Measurements from ENCODE around the gene STUM. TPM values are rescaled to one million over a fixed set of nuclear protein-coding genes. Genes with fewer than 3 reads are reported as not detected.

Gene STUM
- total RNA-seq, 6 experiments from 2014 or later: 0.06 to 0.68 (median 0.13) TPM; not detected in 2

DNA sequence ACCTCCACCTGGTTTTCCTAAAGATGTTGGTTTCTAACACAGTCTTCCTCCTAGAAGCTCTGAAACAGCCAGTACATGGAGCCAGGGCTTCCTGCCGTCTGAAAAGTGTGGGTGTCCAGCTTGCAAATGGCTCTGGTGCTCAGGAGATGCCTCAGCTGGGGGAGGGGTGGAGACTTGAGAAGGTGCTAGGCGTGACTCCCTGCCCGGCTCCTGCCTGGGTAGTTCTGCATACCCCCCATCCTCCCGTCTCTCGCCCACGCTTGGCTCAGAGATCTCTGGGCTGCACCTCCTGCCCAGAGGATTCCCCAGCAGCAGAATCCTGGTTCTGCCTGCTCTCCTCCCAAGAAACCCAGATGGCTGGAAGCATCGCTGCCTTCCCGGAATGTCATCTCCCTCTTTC lies 16.9 kb downstream of the STUM start:
- Histone ChIP-seq H3K27me3 (no peaks in the 10 kb centered on the region), H3K9me3 (no peaks in the 10 kb centered on the region), H3K4me3 (no peak overlapping the region), H3K27ac (no peak overlapping the region), H3K4me1 (no peaks in the 10 kb centered on the region), H3K36me3 (no peaks in the 10 kb centered on the region)
- DNase-seq (peak in 1 of 3 donors; percentile 41), ATAC-seq (no peak)
- TF ChIP-seq POLR2A (IDR thresholded peaks at IDR 0.05) (no peak), CTCF (IDR thresholded peaks at IDR 0.05) (no peak)
- intact Hi-C loops (cut with DNase I): no loop called here
- WGBS (ENCODE audit: insufficient coverage, low coverage, low lambda C conversion rate, missing lambda C conversion rate): 82% methylated on average over 2 of the region's 8 CpGs

GRCh38 chr1:226566234-226566633 lies 17.7 kb downstream of the STUM start:
- H3K4me1 ChIP-seq: no peaks in the 10 kb centered on the region
- H3K36me3 ChIP-seq: no peaks in the 10 kb centered on the region
- TF ChIP-seq CTCF (IDR thresholded peaks at IDR 0.05): no peak
- no peak for TF ChIP-seq POLR2A (IDR thresholded peaks at IDR 0.05)
- H3K9me3 ChIP-seq: no peaks in the 10 kb centered on the region
- 100% methylated on average over 1 of the region's 1 CpG for WGBS (ENCODE audit: insufficient coverage, low coverage, low lambda C conversion rate, missing lambda C conversion rate)
- ATAC-seq (no peak), DNase-seq (no peak)
- no peaks in the 10 kb centered on the region for H3K27me3 ChIP-seq
- H3K4me3 ChIP-seq: no peak overlapping the region
- intact Hi-C loops (cut with DNase I): no loop called here
- H3K27ac ChIP-seq: no peak overlapping the region

GRCh38 chr1:226566760-226567159 lies 18.2 kb downstream of the STUM start:
- DNase-seq (no peak), ATAC-seq (no peak)
- intact Hi-C loops (cut with DNase I): no loop called here
- Histone ChIP-seq H3K4me3 (no peak overlapping the region), H3K4me1 (no peaks in the 10 kb centered on the region), H3K27ac (no peak overlapping the region), H3K36me3 (no peaks in the 10 kb centered on the region), H3K9me3 (no peaks in the 10 kb centered on the region), H3K27me3 (no peaks in the 10 kb centered on the region)
- 76% methylated on average over 3 of the region's 3 CpGs for WGBS (ENCODE audit: insufficient coverage, low coverage, low lambda C conversion rate, missing lambda C conversion rate)
- TF ChIP-seq CTCF (IDR thresholded peaks at IDR 0.05) (no peak), POLR2A (IDR thresholded peaks at IDR 0.05) (no peak)

- intact Hi-C loops (cut with DNase I): no loop called here
- H3K27me3 ChIP-seq: no peaks in the 10 kb centered on the region
- no peak overlapping the region for H3K4me3 ChIP-seq
- no peaks in the 10 kb centered on the region for H3K36me3 ChIP-seq
- no peaks in the 10 kb centered on the region for H3K4me1 ChIP-seq
- no peaks in the 10 kb centered on the region for H3K9me3 ChIP-seq
- TF ChIP-seq POLR2A (IDR thresholded peaks at IDR 0.05) (no peak), CTCF (IDR thresholded peaks at IDR 0.05) (peak in 3 of 4 donors; percentile 13 to 32 (median 22))
- DNase-seq: no peak
- 66% methylated on average over 11 of the region's 13 CpGs for WGBS (ENCODE audit: insufficient coverage, low coverage, low lambda C conversion rate, missing lambda C conversion rate)
- H3K27ac ChIP-seq: no peak overlapping the region
- ATAC-seq: peak; percentile 22 to 38 (median 30)
Measured at GRCh38 chr1:226568077-226568831, 19.7 kb downstream of the STUM start.

Data from right lobe of liver (tissue), 6 donors.